ENCODE results near the gene PTGER4.
"Not testable (repeated sequence)": the region's sequence is repeated elsewhere in the genome, so short reads cannot be mapped to it uniquely, and the experiment has no call there.

Gene PTGER4

GRCh38 chr5:40679913-40680681, at the start of gene PTGER4:
Gene PTGER4, plus strand, starts transcription at chr5:40679915. Its CDS starts 1,079 bp downstream, at chr5:40680994.
- no peak for DNase-seq

GRCh38 chr5:40630126-40630525, 49.6 kb upstream of the PTGER4 start:
- DNase-seq, result no peak

- DNase-seq, result no peak
Measured at GRCh38 chr5:40631236-40631635, 48.5 kb upstream of the PTGER4 start.

- DNase-seq, result no peak
Measured at GRCh38 chr5:40634154-40634553, 45.6 kb upstream of the PTGER4 start.

GRCh38 chr5:40634593-40634992, 45.1 kb upstream of the PTGER4 start:
- DNase-seq, result no peak

GRCh38 chr5:40639531-40639930, 40.2 kb upstream of the PTGER4 start:
- DNase-seq, result not testable (repeated sequence)

GRCh38 chr5:40646266-40646665, 33.4 kb upstream of the PTGER4 start:
- DNase-seq, result no peak

- no peak for DNase-seq
Measured at GRCh38 chr5:40648150-40648549, 31.6 kb upstream of the PTGER4 start.

- DNase-seq, result no peak
Measured at GRCh38 chr5:40649463-40650030, 30.2 kb upstream of the PTGER4 start.

- DNase-seq, result no peak
Measured at GRCh38 chr5:40651201-40651600, 28.5 kb upstream of the PTGER4 start.

GRCh38 chr5:40652441-40653220, 27.1 kb upstream of the PTGER4 start:
- peak; percentile 59 for DNase-seq

GRCh38 chr5:40653221-40654022, 26.3 kb upstream of the PTGER4 start:
- DNase-seq, result no peak

- DNase-seq, result no peak
Measured at GRCh38 chr5:40654377-40654991, 25.2 kb upstream of the PTGER4 start.

GRCh38 chr5:40655138-40655537, 24.6 kb upstream of the PTGER4 start:
- DNase-seq, result peak; percentile 73

- DNase-seq, result not testable (repeated sequence)
Measured at GRCh38 chr5:40656091-40656490, 23.6 kb upstream of the PTGER4 start.

GRCh38 chr5:40656766-40657165, 22.9 kb upstream of the PTGER4 start:
- no peak for DNase-seq

GRCh38 chr5:40660751-40661150, 19.0 kb upstream of the PTGER4 start:
- no peak for DNase-seq

- no peak for DNase-seq
Measured at GRCh38 chr5:40665635-40666298, 13.9 kb upstream of the PTGER4 start.

- no peak for DNase-seq
Measured at GRCh38 chr5:40666657-40667056, 13.1 kb upstream of the PTGER4 start.

- no peak for DNase-seq
Measured at GRCh38 chr5:40667161-40667663, 12.5 kb upstream of the PTGER4 start.

- DNase-seq, result no peak
Measured at GRCh38 chr5:40669606-40670390, 9.9 kb upstream of the PTGER4 start.
